GM19452 (cell line): ENCODE results near the gene CSF2RB.

Experiments
- ATAC-seq: cut with Tn5 transposase; IDR thresholded peaks from one replicate; pipeline ENCODE4 v1.9.1; 2021; ENCODE audit not compliant: unreplicated experiment

CSF2RB gene

DNA sequence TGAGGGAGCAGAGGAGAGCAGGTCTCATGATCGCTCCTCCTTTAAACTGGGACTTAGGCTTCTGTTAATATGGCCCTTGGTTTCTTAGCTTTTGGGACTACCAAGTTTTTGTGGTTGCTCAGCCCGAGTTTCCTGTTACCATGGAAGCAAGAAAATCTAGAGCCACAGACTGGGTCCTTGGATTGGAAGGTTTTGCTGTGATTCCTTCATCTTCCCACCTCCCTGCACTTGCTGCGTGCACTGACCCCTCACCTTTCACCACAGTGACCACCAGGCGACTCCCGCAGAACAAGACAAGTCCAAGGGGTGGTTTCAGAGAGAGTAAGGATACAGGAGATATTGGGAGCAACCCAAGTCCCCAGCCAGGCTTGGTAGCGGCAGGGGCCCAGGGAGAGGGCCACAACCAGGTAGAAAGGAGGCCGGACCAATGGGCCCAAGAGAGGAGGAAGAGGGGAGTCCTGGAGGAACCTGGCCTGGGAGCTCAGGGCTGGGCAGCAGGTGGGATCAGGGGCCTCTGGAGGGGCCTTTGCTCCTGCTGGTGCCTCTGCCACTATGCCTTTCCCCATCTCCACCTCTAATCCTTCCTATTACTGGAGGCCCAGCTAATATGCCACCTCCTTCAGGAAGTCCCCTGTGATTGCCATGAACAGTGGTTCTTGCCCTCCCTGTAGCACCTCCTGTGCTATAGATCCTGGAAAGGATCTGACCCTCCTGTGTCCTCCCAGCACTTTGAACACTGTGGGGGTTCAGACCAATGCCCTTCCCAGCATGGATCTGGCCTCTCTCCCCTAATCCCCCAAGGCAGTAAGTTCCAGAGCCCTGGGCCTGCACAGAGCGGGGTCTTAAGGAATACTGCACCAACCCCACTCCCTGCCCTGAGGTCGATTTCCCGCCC, 21.2 kb downstream of the CSF2RB start:
- ATAC-seq = no peak

DNA sequence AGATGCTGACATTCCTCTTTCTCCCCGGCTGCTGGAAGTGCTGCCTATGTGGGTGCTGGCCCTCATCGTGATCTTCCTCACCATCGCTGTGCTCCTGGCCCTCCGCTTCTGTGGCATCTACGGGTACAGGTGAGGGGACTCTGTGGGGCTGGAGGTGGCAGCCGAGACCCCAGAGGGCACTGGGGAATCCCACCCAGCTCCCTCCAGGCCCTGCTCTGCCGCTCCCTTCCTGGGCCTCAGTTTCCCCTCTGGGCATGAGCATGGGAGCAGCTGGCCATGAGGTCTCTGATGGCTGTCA, 21.8 kb downstream of the CSF2RB start:
- ATAC-seq = no peak

- no peak for ATAC-seq
Observed at GRCh38 chr22:36935694-36936093, 22.3 kb downstream of the CSF2RB start.

DNA sequence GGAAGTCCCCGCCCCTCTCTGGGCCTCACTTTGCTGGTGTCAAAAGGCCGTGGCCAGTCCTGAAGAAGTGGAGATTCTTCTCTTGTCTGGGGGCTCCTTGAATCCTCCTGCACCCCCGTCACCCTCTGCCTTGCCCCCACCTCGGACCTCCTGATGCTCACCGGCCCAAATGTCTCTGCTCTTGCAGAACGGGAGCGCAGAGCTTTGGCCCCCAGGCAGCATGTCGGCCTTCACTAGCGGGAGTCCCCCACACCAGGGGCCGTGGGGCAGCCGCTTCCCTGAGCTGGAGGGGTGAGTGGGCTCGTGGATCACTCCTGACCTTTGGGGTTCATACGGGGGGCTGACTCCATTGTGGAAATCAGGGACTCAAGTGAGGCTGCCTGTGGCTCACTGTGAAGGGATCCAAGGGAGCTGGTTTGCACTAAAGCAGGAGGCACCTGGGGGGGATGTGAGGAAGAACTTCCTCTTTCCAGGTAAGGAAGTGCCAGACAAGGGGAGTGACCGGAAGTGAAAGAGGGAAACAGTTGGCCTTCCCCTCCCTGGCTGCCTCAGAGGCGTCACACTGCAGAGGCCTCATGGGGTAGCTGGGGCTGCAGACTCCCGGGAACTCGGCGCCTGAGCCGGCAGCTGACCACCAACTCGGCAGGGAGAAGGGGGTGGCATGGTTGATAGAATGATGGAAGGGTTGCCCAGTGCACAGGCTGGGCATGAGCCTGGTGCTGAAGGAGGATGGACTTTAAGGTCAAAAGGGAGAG, 23.1 kb downstream of the CSF2RB start:
- ATAC-seq = no peak

GRCh38 chr22:36937319-36938027, 24.0 kb downstream of the CSF2RB start:
- ATAC-seq = no peak

GRCh38 chr22:36938028-36938425, 24.6 kb downstream of the CSF2RB start:
- no peak for ATAC-seq

DNA sequence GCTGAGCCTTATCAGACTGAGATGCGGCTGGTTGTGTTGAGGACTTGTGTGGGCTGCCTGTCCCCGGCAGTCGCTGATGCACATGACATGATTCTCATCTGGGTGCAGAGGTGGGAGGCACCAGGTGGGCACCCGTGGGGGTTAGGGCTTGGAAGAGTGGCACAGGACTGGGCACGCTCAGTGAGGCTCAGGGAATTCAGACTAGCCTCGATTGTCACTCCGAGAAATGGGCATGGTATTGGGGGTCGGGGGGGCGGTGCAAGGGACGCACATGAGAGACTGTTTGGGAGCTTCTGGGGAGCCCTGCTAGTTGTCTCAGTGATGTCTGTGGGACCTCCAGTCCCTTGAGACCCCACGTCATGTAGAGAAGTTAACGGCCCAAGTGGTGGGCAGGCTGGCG, 25.5 kb downstream of the CSF2RB start:
- no peak for ATAC-seq

DNA sequence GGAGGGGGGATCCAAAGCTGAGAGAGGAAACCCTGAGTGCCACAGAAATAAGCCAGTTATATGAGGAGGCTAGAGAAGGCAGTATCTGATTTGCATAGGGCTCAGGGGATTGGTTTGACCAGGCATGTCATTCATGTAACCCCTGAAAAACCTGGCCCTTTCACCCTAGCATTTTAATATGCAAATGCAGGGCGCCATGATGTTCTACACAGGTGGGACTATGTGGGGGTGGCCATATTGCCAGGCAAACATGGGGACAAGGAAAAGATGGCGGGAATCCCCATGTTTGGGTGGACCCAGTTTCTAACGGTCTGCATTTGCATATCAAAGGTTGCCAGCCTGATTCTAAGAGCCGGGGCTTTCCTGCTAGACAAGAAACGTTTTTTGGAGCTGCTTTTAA, 27.2 kb downstream of the CSF2RB start:
- no peak for ATAC-seq

DNA sequence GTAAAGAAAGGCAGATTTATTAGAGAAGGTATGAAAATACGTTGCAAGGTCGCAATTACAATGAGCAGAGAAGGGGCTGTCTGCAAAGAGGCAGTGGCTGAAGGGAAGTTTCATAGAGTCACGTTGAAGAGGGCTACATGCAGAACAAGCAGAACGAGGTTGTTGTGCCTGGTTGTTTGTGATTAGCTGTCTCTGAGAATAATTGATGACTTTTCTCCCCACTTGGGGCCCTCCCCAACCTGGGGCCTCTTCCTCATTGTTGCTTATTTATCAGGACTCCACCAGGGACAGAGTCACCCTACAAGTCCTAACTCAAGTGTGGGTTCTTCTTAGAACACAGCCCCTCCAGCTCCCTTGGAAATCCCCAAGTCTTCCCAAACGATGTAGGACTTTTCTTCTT, 29.1 kb downstream of the CSF2RB start:
- ATAC-seq = no peak

DNA sequence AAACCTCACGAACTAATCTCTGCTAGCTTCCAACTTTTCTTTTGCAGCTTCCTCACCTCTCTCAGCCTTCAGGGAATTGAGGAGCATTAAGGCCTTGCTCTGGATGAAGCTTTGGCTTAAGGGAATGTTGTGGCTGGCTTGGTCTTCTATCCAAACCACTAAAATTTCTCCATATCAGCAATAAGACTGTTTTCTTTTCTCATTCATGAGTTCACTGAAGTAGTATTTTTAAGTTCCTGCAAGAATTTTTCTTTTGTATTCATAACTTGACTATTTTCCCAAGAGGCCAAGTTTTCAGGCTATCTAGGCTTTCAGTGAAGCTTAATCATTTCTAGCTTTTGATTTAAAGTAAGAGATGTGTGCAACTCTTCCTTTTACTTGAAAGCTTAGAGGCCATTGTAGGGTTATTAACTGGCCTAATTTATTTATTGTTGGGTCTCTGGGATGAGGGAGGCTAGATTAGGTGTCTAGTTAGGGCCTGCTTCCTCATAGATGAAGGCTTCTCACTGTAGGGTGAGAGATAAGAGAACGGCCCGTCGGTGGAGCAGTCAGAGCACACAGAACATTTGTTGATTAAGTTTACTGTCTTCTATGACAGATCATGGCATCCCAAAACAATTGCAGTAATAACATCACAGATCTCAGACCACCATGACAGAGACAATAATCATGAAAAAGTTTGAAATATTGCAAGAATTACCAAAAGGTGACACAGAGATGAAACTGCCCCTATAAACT, 33.2 kb downstream of the CSF2RB start:
- ATAC-seq = no peak

DNA sequence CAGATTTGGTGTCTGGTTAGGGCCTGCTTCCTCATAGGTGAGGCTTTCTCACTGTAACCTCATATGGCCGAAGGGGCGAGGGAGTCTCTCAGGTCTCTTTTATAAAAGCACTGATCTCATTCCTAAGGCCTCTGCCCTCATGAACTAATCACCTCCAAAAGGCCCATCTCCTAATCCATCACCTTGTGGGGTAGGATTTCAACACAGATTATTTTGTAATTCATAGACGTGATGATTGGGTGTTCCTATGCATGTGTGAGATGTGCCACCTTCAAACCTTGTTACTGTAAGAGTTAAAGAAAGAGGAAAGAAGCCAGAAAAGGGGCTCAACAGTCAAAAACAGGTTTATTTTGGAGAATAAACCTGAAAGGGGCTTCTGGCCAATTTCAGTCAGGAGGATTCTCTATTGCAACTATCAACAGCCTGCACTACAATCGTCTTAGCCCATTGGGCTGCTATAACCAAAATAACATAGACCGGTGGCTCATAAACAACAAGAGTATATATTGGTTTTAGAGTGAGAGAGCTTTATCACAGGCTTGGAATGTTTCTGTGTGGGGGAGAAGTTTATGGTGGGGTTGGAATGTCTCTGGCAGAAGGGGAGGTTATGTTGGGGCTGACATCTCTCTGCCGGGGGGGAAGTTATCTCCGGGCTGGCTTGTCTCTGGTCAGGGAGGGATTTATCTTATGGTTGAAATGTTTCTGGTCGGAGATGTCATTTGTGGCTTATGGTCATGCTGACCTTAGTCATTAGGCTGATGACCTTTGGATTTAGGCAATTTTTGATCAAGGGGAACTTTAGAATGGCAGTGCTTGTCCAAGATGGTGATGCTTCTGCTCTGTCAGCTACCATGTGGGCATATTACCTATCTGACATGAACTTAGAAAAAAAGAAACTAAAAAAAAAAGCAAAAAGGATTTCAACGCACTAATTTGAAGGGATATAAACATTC, 35.1 kb downstream of the CSF2RB start:
- no peak for ATAC-seq

- ATAC-seq = no peak
Observed at GRCh38 chr22:36950797-36951590, 37.6 kb downstream of the CSF2RB start.

DNA sequence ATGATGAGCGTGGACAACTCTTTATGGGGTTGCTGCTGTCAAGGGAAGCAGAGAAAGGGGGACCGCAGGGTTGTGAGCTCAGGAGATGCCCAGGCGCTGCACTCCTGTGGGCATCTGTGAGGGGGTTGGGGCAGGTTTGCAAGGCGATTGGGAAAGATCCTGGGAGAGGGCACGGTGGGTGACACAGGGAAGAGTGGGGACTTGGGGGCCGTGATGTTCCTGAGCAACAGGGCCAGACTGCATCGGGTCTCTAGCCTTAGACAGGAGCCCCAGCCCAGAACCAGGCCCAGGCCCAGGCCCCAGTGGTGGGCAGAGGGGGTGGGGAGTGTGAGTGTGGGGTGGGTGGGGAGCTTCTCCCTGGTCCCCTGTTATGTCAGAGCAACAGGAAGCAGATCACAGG, 38.3 kb downstream of the CSF2RB start:
- ATAC-seq = no peak

DNA sequence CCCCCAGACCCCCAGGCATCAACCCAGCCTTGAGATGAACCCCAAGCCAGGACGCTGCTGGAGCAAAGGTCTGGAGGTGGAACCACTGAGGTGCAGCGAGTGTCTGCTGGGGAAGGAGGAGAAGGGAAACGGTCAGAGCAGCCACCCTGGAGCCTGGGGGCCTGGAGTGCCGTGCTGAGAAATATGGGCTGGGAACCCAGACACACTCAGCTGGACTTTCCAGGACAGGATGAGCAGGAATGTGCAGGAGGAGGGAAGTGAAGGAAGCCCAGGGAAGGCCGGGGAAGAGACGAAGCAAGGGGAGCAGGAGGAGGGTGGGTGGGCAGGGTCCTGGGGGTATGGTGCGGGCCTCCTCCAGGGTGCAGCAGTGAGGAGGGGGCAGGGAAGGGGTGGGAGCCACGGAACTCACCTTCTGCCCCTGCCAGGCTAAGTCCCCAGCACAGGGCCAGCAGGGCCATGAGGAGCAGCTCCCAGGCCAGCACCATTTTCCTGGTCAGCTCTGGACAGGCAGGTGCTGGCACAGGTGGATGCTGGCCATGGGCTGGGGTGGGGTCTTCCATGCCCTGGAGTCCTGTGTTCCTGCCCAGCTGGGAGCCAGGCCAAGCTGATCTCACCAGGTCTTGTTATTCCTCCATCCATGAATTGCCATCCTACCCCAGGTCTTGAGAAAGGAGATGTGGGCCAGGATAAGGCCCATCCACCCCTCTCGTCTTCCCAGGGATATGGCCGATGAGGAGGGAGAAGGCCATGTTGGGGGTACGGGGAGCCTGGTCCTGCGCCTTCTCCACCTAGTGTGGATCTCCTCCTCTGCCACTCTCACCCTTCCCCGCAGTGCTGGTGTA, 40.0 kb downstream of the CSF2RB start:
- no peak for ATAC-seq

GRCh38 chr22:36954251-36955014, 41.0 kb downstream of the CSF2RB start:
- no peak for ATAC-seq

- no peak for ATAC-seq
Observed at GRCh38 chr22:36955691-36956090, 42.3 kb downstream of the CSF2RB start.

DNA sequence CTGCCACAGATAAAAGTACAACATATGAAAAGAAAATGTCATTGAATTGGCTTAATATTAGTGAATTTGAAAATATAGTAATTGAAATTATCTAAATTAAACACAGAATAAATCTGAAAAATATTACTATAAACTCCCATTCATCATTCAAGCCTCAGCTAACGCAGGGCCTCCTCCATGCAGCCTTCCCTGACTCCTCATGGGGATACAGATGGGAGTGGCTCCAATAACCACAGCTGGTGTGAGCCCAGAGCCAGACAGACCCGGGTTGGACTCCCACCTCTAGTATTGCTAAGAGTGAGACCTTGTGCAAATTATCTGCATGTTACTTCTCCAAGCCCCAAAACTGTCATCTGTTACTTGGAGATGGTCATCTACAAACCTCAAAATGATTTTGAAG, 44.9 kb downstream of the CSF2RB start:
- no peak for ATAC-seq

- ATAC-seq = no peak
Observed at GRCh38 chr22:36961626-36962025, 48.2 kb downstream of the CSF2RB start.
